Right ventricle myocardium inferior (tissue), 1 donor: ENCODE measurements around the gene KIF6. TPM values are rescaled to one million over a fixed set of nuclear protein-coding genes. Genes with fewer than 3 reads are reported as not detected.

Experiments used
- ATAC-seq: fragments of 200-7000 bp; cut with Tn5 transposase; one replicate; pipeline ENCODE4 v1.9.1; 2020; ENCODE audit warnings: mild to moderate bottlenecking, moderate library complexity
- DNase-seq: peaks from one replicate; pipeline ENCODE4 v3.0.0; 2021; ENCODE audit errors: missing footprints
- intact Hi-C: fragments of 100-400 bp; cut with DNase I; formaldehyde crosslinking; loops from one replicate; pipeline ENCODE4 v1.11.0; 2022
- total RNA-seq: library from RNA; stranded (reverse); fragmentation: NEBNext Ultra II Directional; extraction: Animal tissue kit (Norgen Biotek cat#: 25700); gene quantifications from one replicate; pipeline ENCODE4 v1.2.1, GENCODE V29; 2021
- donor health status: DM: no; HTN: yes; CAD: no; lungs with severe emphysema.

Gene KIF6
- total RNA-seq, 1 donor from 2014 or later: 0.16 TPM

GRCh38 chr6:39669973-39670342 lies 55.2 kb downstream of the KIF6 start:
- intact Hi-C loops: no loop called here
- ATAC-seq (no peak), DNase-seq (no peak)

GRCh38 chr6:39669207-39669972 lies 55.8 kb downstream of the KIF6 start:
- DNase-seq (no peak), ATAC-seq (no peak)
- intact Hi-C loops: no loop called here

GRCh38 chr6:39666706-39667489 lies 58.3 kb downstream of the KIF6 start:
- intact Hi-C loops: no loop called here
- DNase-seq: no peak
- no peak for ATAC-seq

GRCh38 chr6:39665861-39666260 lies 59.3 kb downstream of the KIF6 start:
- DNase-seq (no peak), ATAC-seq (no peak)
- intact Hi-C loops: no loop called here

- ATAC-seq (no peak), DNase-seq (no peak)
- intact Hi-C loops: no loop called here
Measured at GRCh38 chr6:39664173-39664572, 61.0 kb downstream of the KIF6 start.

- intact Hi-C loops: no loop called here
- no peak for DNase-seq
- no peak for ATAC-seq
Measured at GRCh38 chr6:39657355-39658135, 67.7 kb downstream of the KIF6 start.

- intact Hi-C loops: no loop called here
- ATAC-seq: no peak
Measured at GRCh38 chr6:39654121-39654520, 71.1 kb downstream of the KIF6 start.

GRCh38 chr6:39653612-39654011 lies 71.6 kb downstream of the KIF6 start:
- intact Hi-C loops: no loop called here
- ATAC-seq (no peak), DNase-seq (no peak)

More at GRCh38 chr6:39654121-39654520, 71.1 kb downstream of the KIF6 start:
- DNase-seq: no peak

- intact Hi-C loops: no loop called here
- ATAC-seq: no peak
- no peak for DNase-seq
Measured at GRCh38 chr6:39649996-39650395, 75.2 kb downstream of the KIF6 start.

GRCh38 chr6:39646751-39647420 lies 78.3 kb downstream of the KIF6 start:
- intact Hi-C loops: no loop called here
- ATAC-seq (no peak), DNase-seq (no peak)

GRCh38 chr6:39642270-39642669 lies 82.9 kb downstream of the KIF6 start:
- ATAC-seq (no peak), DNase-seq (no peak)
- intact Hi-C loops: no loop called here

- intact Hi-C loops: no loop called here
Measured at GRCh38 chr6:39638126-39638822, 86.9 kb downstream of the KIF6 start.

GRCh38 chr6:39634646-39635341 lies 90.4 kb downstream of the KIF6 start:
- no peak for DNase-seq
- intact Hi-C loops: no loop called here
- ATAC-seq: no peak

More at GRCh38 chr6:39638126-39638822, 86.9 kb downstream of the KIF6 start:
- no peak for ATAC-seq
- DNase-seq: no peak

GRCh38 chr6:39625209-39625608 lies 100.0 kb downstream of the KIF6 start:
- DNase-seq: no peak
- ATAC-seq: no peak

GRCh38 chr6:39623750-39624149 lies 101.5 kb downstream of the KIF6 start:
- intact Hi-C loops: no loop called here
- ATAC-seq: no peak
- no peak for DNase-seq

More at GRCh38 chr6:39625209-39625608, 100.0 kb downstream of the KIF6 start:
- intact Hi-C loops: no loop called here

- ATAC-seq (no peak), DNase-seq (no peak)
- intact Hi-C loops: no loop called here
Measured at GRCh38 chr6:39617520-39617919, 107.7 kb downstream of the KIF6 start.

- intact Hi-C loops: no loop called here
- DNase-seq (no peak), ATAC-seq (no peak)
Measured at GRCh38 chr6:39617026-39617425, 108.2 kb downstream of the KIF6 start.

GRCh38 chr6:39615622-39616021 lies 109.6 kb downstream of the KIF6 start:
- ATAC-seq: no peak
- DNase-seq: no peak
- intact Hi-C loops: no loop called here
